HEK293T (cell line): ENCODE data around the gene ZNF219.

Source experiments
- BHLHE40 ChIP-seq: fragments of 450-650 bp; IDR thresholded peaks from 2 replicates; pipeline ENCODE4 v1.6.1; 2016; ENCODE audit warnings: mild to moderate bottlenecking, moderate library complexity, borderline replicate concordance
- ELF4 ChIP-seq: fragments of 450-650 bp; IDR thresholded peaks from 2 replicates; pipeline ENCODE4 v1.6.1; 2017; ENCODE audit warnings: antibody characterized with exemption
- FOXK2 ChIP-seq: fragments of 450-650 bp; IDR thresholded peaks from 2 replicates; pipeline ENCODE4 v1.6.1; 2016; ENCODE audit warnings: mild to moderate bottlenecking
- FOXM1 ChIP-seq: fragments of 450-650 bp; IDR thresholded peaks from 2 replicates; pipeline ENCODE4 v1.6.1; 2017; ENCODE audit warnings: mild to moderate bottlenecking, borderline replicate concordance
- NFRKB ChIP-seq: fragments of 450-650 bp; IDR thresholded peaks from 2 replicates; pipeline ENCODE4 v1.6.1; 2016; ENCODE audit warnings: mild to moderate bottlenecking, moderate library complexity
- SUZ12 ChIP-seq: fragments of 450-650 bp; IDR thresholded peaks from 2 replicates; pipeline ENCODE4 v1.6.1; 2016; ENCODE audit warnings: mild to moderate bottlenecking
- TARDBP ChIP-seq: fragments of 450-650 bp; IDR thresholded peaks from 2 replicates; pipeline ENCODE4 v1.6.1; 2016

DNA sequence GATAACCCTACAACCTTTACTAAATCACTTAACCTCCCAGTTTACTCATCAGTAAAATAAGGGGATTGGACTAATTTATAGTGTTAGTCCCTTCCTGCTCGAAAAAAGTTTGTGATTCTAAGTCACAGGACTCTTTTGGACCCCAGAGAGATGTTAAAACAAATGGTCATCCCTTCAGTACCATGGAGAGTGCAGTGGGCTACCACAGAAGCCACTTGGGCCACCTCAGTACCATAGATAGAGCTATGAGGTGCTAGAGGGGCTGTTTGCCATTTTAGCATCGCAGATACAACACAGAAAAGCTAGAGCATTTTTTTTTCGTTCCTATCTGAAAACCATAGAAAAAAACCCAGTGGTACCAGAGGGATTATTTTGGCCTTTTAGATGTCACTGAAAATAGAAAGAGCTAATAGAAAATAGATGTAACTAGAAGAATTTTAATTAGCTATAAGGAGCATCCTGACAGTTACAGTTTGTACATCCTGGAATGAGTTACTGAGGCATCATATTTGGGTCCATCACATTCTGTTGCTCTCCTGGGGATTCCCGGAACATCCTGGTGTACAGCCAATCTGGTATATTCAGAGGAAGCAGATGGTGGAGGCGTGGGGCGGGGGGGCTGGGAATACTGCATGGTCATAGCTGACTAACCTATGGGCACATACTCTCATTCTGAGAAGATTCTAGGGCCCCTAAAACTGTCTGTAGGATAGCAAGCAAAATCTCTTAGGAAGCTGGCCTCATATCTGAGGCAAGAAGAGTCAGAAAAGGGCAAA is 2.8 kb downstream of the ZNF219 start:
- TF ChIP-seq TARDBP (no peak), FOXK2 (no peak), BHLHE40 (no peak), FOXM1 (no peak), ELF4 (no peak), SUZ12 (no peak), NFRKB (no peak)
